ENCODE results near the gene DIS3L2. TPM values are rescaled to one million over a fixed set of nuclear protein-coding genes. Genes with fewer than 3 reads are reported as not detected.

The DIS3L2 gene
- total RNA-seq, 1 donor from 2014 or later, result 11.8 TPM

DNA sequence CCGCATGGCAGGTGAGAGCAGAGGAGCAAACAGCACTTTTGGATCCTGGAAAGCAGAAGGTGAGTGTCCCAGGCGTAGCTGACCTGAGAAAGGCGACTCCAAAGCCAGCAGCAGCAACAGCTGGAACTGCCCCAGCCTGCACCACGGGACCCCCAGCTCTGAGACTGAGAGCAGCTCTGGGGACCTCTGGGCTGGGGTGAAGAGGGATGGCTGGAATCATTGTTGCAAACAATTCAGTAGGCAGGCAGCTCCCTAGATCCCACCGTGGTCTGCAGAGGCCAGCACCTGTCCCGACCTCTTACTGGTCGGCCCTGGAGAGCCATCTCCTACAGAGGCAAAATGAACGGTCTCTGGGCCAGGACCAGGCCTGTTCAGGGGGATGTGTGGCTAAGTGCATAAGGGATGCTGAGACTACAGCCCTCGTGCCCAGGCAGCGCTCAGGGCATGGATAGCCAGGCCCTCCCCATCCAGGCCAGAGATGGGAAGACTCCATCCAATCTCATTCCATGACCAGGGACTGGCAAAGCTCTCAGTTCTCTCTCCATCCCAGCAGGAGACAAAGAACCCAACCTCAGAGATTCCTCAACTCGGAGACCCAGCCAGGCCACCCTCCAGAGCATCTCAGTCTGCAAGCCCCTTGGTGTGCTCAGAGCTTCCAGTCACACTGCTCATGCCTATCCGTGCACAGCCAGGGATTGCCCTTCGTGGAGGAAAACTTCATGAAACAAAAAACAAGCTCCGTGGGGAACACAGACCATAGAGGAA lies 378.8 kb downstream of the DIS3L2 start:
- no peak for DNase-seq (ENCODE audit: low read depth)
- no peak for TF ChIP-seq CTCF (IDR thresholded peaks at IDR 0.05; ENCODE audit: insufficient read depth, low read length, severe bottlenecking)
- no peak for FAIRE-seq
- H3K27me3 ChIP-seq (ENCODE audit: control insufficient read depth, insufficient read depth, low read length), result no peaks in the 10 kb centered on the region
- no peak overlapping the region for H3K4me3 ChIP-seq (ENCODE audit: low read depth, low read length)
- H3K36me3 ChIP-seq (ENCODE audit: control insufficient read depth, insufficient read depth, low read length), result no peaks in the 10 kb centered on the region

DNA sequence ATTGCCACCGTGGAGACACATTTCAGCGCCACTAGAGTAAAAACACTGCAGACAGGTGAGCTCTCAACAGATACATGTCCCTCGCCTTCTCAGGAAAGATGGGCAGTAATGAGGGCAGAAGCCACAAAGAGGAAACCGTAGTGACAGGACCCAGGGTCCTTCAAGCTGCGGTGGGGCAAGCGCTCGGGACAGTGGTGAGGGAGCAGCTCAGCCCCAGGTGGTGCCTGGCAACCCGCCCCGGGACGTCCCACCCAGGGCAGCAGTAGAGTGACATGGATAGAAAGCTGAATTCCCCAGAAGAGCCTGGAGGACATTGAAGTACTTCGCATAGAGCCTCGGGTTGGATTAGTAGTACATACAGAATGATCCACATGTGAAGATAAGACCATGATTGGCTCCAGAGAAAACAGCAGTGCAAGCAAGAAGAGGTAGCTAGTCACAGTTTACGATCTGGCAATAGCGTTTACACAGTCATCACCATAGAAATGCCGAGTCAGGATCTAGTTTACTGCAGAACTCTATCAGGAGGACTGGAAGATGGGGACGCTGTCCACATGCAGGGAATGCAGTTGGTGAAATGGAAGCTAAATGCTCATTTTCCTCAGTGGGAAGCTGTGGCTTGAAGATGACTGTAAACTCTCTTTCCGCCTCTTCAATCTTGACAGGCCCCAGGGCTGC lies 379.7 kb downstream of the DIS3L2 start:
- Histone ChIP-seq H3K36me3 (ENCODE audit: control insufficient read depth, insufficient read depth, low read length) (no peaks in the 10 kb centered on the region), H3K27me3 (ENCODE audit: control insufficient read depth, insufficient read depth, low read length) (no peaks in the 10 kb centered on the region), H3K4me3 (ENCODE audit: low read depth, low read length) (no peak overlapping the region)
- no peak for TF ChIP-seq CTCF (IDR thresholded peaks at IDR 0.05; ENCODE audit: insufficient read depth, low read length, severe bottlenecking)
- DNase-seq (ENCODE audit: low read depth) (no peak), FAIRE-seq (no peak)

DNA sequence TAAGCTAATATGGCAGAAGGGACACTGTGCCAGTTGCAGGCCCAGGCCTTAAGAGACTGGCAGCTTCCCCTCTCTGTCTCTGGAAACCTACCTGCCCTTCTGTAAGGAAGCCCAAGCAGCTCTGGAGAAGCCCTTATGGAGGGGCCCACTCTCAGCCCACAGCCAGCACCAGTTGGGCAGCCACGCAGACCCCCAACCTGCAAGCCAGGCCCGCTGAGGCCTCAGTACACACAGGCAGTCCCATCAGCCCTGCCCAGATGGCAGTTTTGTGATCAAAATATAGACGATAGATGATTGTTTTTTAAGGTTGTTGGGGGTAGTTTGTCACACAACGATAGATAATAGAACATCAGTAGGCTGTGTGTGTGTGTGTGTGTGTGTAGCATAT lies 380.2 kb downstream of the DIS3L2 start:
- no peak for TF ChIP-seq CTCF (IDR thresholded peaks at IDR 0.05; ENCODE audit: insufficient read depth, low read length, severe bottlenecking)
- no peak overlapping the region for H3K4me3 ChIP-seq (ENCODE audit: low read depth, low read length)
- DNase-seq (ENCODE audit: low read depth) (no peak), FAIRE-seq (no peak)
- no peaks in the 10 kb centered on the region for H3K27me3 ChIP-seq (ENCODE audit: control insufficient read depth, insufficient read depth, low read length)
- no peaks in the 10 kb centered on the region for H3K36me3 ChIP-seq (ENCODE audit: control insufficient read depth, insufficient read depth, low read length)

- Histone ChIP-seq H3K4me3 (ENCODE audit: low read depth, low read length) (no peak overlapping the region), H3K27me3 (ENCODE audit: control insufficient read depth, insufficient read depth, low read length) (peaks cover 1% of the 10 kb centered on the region), H3K36me3 (ENCODE audit: control insufficient read depth, insufficient read depth, low read length) (no peaks in the 10 kb centered on the region)
- FAIRE-seq (no peak), DNase-seq (ENCODE audit: low read depth) (no peak)
- no peak for TF ChIP-seq CTCF (IDR thresholded peaks at IDR 0.05; ENCODE audit: insufficient read depth, low read length, severe bottlenecking)
These were observed 381.4 kb downstream of the DIS3L2 start for GRCh38 chr2:232342635-232343565.

DNA sequence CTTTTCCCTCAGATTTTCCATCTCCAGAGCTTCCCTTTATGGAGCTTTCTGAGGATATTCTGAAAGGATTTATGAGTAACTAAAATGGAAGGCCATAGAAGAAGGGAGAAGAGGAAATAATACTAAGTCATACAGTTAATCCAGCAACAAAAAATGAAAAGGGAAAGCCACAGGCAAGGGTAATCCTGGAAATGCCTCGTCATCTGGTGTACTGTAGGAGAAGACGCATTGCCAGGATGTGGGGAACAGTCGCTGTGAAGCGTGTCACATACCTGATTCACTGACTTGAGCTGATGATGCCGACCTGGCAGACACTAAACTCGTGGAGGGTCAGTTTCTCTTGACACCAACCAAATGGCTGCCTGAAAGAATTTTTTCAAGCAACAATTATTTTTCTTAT lies 382.3 kb downstream of the DIS3L2 start:
- no peaks in the 10 kb centered on the region for H3K36me3 ChIP-seq (ENCODE audit: control insufficient read depth, insufficient read depth, low read length)
- no peak for FAIRE-seq
- TF ChIP-seq CTCF (IDR thresholded peaks at IDR 0.05; ENCODE audit: insufficient read depth, low read length, severe bottlenecking), result no peak
- H3K27me3 ChIP-seq (ENCODE audit: control insufficient read depth, insufficient read depth, low read length), result peaks cover 1% of the 10 kb centered on the region
- H3K4me3 ChIP-seq (ENCODE audit: low read depth, low read length), result no peak overlapping the region
- no peak for DNase-seq (ENCODE audit: low read depth)

Measured in bronchial epithelial cell (primary cell).